Nephron (organoid): ENCODE data around the gene ARHGEF40.

Experiments
- H3K27ac Mint-ChIP-seq, 3 experiments: 2 replicates each; pipeline ENCODE4 v1.8.0; 2020; ENCODE audit warnings: mixed read lengths in 3 of 3, mild to moderate bottlenecking in 2 of 3, moderate library complexity in 1 of 3
- H3K27me3 Mint-ChIP-seq: 2 replicates; pipeline ENCODE4 v1.8.0; 2021; ENCODE audit warnings: low read depth, mild to moderate bottlenecking, moderate library complexity, mixed read lengths
- H3K36me3 Mint-ChIP-seq: 2 replicates; pipeline ENCODE4 v1.8.0; 2020; ENCODE audit warnings: low read depth, mixed read lengths
- H3K4me1 Mint-ChIP-seq: 2 replicates; pipeline ENCODE4 v1.8.0; 2020; ENCODE audit warnings: mixed read lengths
- H3K4me3 Mint-ChIP-seq, 3 experiments: 2 replicates each; pipeline ENCODE4 v1.8.0; 2020; ENCODE audit warnings: mild to moderate bottlenecking in 3 of 3, mixed read lengths in 3 of 3, moderate library complexity in 2 of 3
- H3K9me3 Mint-ChIP-seq: 2 replicates; pipeline ENCODE4 v1.8.0; 2020; ENCODE audit warnings: mixed read lengths
- CTCF ChIP-seq, 3 experiments: fragments of 200-600 bp; sonication (generic); IDR thresholded peaks; one replicate each; pipeline ENCODE4 v1.5.0; 2021; ENCODE audit warnings: antibody characterized with exemption in 3 of 3; ENCODE audit not compliant: unreplicated experiment in 3 of 3

Gene ARHGEF40

GRCh38 chr14:21048638-21049037 is 21.5 kb upstream of the ARHGEF40 start:
- Mint-ChIP-seq H3K27me3 (no peaks in the 10 kb centered on the region), H3K4me3 (no peak overlapping the region), H3K9me3 (no peaks in the 10 kb centered on the region)

GRCh38 chr14:21049271-21049673 is 20.8 kb upstream of the ARHGEF40 start:
- H3K27ac Mint-ChIP-seq = no peak overlapping the region
- no peaks in the 10 kb centered on the region for H3K27me3 Mint-ChIP-seq
- no peaks in the 10 kb centered on the region for H3K36me3 Mint-ChIP-seq
- TF ChIP-seq CTCF (IDR thresholded peaks at IDR 0.05; ENCODE audit: unreplicated experiment in 3 of 3) = no peak
- H3K4me1 Mint-ChIP-seq = peaks cover 19% of the 10 kb centered on the region
- no peaks in the 10 kb centered on the region for H3K9me3 Mint-ChIP-seq
- H3K4me3 Mint-ChIP-seq = no peak overlapping the region

More at GRCh38 chr14:21048638-21049037, 21.5 kb upstream of the ARHGEF40 start:
- peaks cover 16% of the 10 kb centered on the region for H3K4me1 Mint-ChIP-seq
- H3K36me3 Mint-ChIP-seq = no peaks in the 10 kb centered on the region
- no peak for TF ChIP-seq CTCF (IDR thresholded peaks at IDR 0.05; ENCODE audit: unreplicated experiment in 3 of 3)
- H3K27ac Mint-ChIP-seq = peak overlapping the region in 1 of 3 experiments; percentile 54

- H3K4me1 Mint-ChIP-seq = peaks cover 12% of the 10 kb centered on the region
Observed at GRCh38 chr14:21050597-21050996, 19.5 kb upstream of the ARHGEF40 start.

GRCh38 chr14:21053184-21054122 is 16.7 kb upstream of the ARHGEF40 start:
- Mint-ChIP-seq H3K4me1 (peaks cover 15% of the 10 kb centered on the region), H3K36me3 (no peaks in the 10 kb centered on the region), H3K27ac (peak overlapping the region; percentile 59 to 82 (median 71)), H3K9me3 (no peaks in the 10 kb centered on the region), H3K27me3 (no peaks in the 10 kb centered on the region), H3K4me3 (no peak overlapping the region)
- no peak for TF ChIP-seq CTCF (IDR thresholded peaks at IDR 0.05; ENCODE audit: unreplicated experiment in 3 of 3)

More at GRCh38 chr14:21050597-21050996, 19.5 kb upstream of the ARHGEF40 start:
- Mint-ChIP-seq H3K27me3 (no peaks in the 10 kb centered on the region), H3K9me3 (no peaks in the 10 kb centered on the region), H3K27ac (no peak overlapping the region), H3K4me3 (no peak overlapping the region), H3K36me3 (no peaks in the 10 kb centered on the region)
- TF ChIP-seq CTCF (IDR thresholded peaks at IDR 0.05; ENCODE audit: unreplicated experiment in 3 of 3) = no peak

GRCh38 chr14:21054123-21054767 is 15.9 kb upstream of the ARHGEF40 start:
- Mint-ChIP-seq H3K4me3 (no peak overlapping the region), H3K27me3 (no peaks in the 10 kb centered on the region), H3K4me1 (peaks cover 16% of the 10 kb centered on the region), H3K36me3 (no peaks in the 10 kb centered on the region), H3K27ac (peak overlapping the region; percentile 59 to 82 (median 71)), H3K9me3 (no peaks in the 10 kb centered on the region)
- no peak for TF ChIP-seq CTCF (IDR thresholded peaks at IDR 0.05; ENCODE audit: unreplicated experiment in 3 of 3)
